GM23338 (cell line): Measurements from ENCODE around the gene ZNF497. TPM values are rescaled to one million over a fixed set of nuclear protein-coding genes. Genes with fewer than 3 reads are reported as not detected.

Source experiments
- ATAC-seq: fragments of 200-7000 bp; cut with Tn5 transposase; 3 replicates; pipeline ENCODE4 v1.9.1; 2020
- DNase-seq: peaks from one replicate; pipeline ENCODE4 v3.0.0-alpha.2; 2015; ENCODE audit warnings: low spot score
- H2AFZ ChIP-seq: fragments of 200-600 bp; sonication (generic); 2 replicates; pipeline ENCODE4 v1.8.0; 2016; ENCODE audit warnings: antibody characterized with exemption, mild to moderate bottlenecking, moderate library complexity
- H3F3A ChIP-seq: fragments of 200-600 bp; sonication (generic); replicated peaks from 2 replicates; pipeline ENCODE4 v1.8.0; 2017; ENCODE audit warnings: antibody characterized with exemption, mixed run types, low read depth
- H3K27ac ChIP-seq: fragments of 200-600 bp; sonication (generic); 2 replicates; pipeline ENCODE4 v1.6.1; 2016; ENCODE audit warnings: low read depth
- H3K27me3 ChIP-seq: fragments of 200-600 bp; sonication (generic); 2 replicates; pipeline ENCODE4 v1.8.0; 2016; ENCODE audit warnings: mild to moderate bottlenecking, mixed run types, moderate library complexity; ENCODE audit not compliant: insufficient read depth
- H3K36me3 ChIP-seq: fragments of 200-600 bp; sonication (generic); 2 replicates; pipeline ENCODE4 v1.8.0; 2016; ENCODE audit warnings: mild to moderate bottlenecking; ENCODE audit not compliant: insufficient read depth
- H3K4me1 ChIP-seq: fragments of 200-600 bp; sonication (generic); 2 replicates; pipeline ENCODE4 v1.8.0; 2016; ENCODE audit warnings: mild to moderate bottlenecking, moderate library complexity; ENCODE audit not compliant: insufficient read depth
- H3K4me2 ChIP-seq: fragments of 200-600 bp; sonication (generic); 2 replicates; pipeline ENCODE4 v1.7.1; 2017; ENCODE audit warnings: mixed run types
- H3K4me3 ChIP-seq: fragments of 200-600 bp; sonication (generic); 2 replicates; pipeline ENCODE4 v1.6.1; 2016; ENCODE audit warnings: mixed run types
- H3K79me2 ChIP-seq: fragments of 200-600 bp; sonication (generic); replicated peaks from 2 replicates; pipeline ENCODE4 v1.8.0; 2017; ENCODE audit warnings: mild to moderate bottlenecking; ENCODE audit not compliant: insufficient read depth
- H3K9me2 ChIP-seq: fragments of 200-600 bp; sonication (generic); 2 replicates; pipeline ENCODE4 v1.8.0; 2017; ENCODE audit not compliant: insufficient read depth
- H4K20me1 ChIP-seq: fragments of 200-600 bp; sonication (generic); replicated peaks from 2 replicates; pipeline ENCODE4 v1.8.0; 2017; ENCODE audit warnings: mild to moderate bottlenecking; ENCODE audit not compliant: insufficient read depth
- H3K27ac Mint-ChIP-seq: 2 replicates; pipeline ENCODE4 v1.8.0; 2020; ENCODE audit warnings: inconsistent platforms, mild to moderate bottlenecking, moderate library complexity, mixed read lengths
- H3K27me3 Mint-ChIP-seq: 3 replicates; pipeline ENCODE4 v1.8.0; 2022; ENCODE audit warnings: low read depth, mild to moderate bottlenecking, moderate library complexity, mixed read lengths, inconsistent platforms; ENCODE audit not compliant: insufficient read depth, poor library complexity
- H3K36me3 Mint-ChIP-seq: 3 replicates; pipeline ENCODE4 v1.8.0; 2021; ENCODE audit warnings: low read depth, mild to moderate bottlenecking, inconsistent platforms, moderate library complexity, mixed read lengths
- H3K4me1 Mint-ChIP-seq: 3 replicates; pipeline ENCODE4 v1.8.0; 2020; ENCODE audit warnings: mild to moderate bottlenecking, inconsistent platforms, mixed read lengths
- H3K4me3 Mint-ChIP-seq: 3 replicates; pipeline ENCODE4 v1.8.0; 2021; ENCODE audit warnings: moderate library complexity, mild to moderate bottlenecking, inconsistent platforms, mixed read lengths
- H3K9me3 Mint-ChIP-seq: 3 replicates; pipeline ENCODE4 v1.8.0; 2020; ENCODE audit warnings: moderate library complexity, mild to moderate bottlenecking, inconsistent platforms, mixed read lengths
- CREB1 ChIP-seq: fragments of 250-450 bp; sonication (Bioruptor Pico); IDR thresholded peaks from 2 replicates; pipeline ENCODE4 v1.5.0; 2020; ENCODE audit warnings: low read depth, mild to moderate bottlenecking, moderate library complexity
- CTCF ChIP-seq, 2 experiments: fragments of 200-600 bp in 1 of 2; sonication (generic) in 1 of 2; conservative IDR thresholded peaks; 2 replicates each; pipeline versions ENCODE4 v1.5.1 to v1.6.1; 2016 to 2017; ENCODE audit warnings: antibody characterized with exemption in 2 of 2, low read depth in 2 of 2, mild to moderate bottlenecking in 2 of 2, moderate library complexity in 1 of 2
- EZH2 ChIP-seq: fragments of 200-600 bp; sonication (generic); IDR thresholded peaks from one replicate; pipeline ENCODE4 v1.8.0; 2017; ENCODE audit warnings: antibody characterized with exemption, mild to moderate bottlenecking, low read depth; ENCODE audit not compliant: unreplicated experiment
- JUNB ChIP-seq: IDR thresholded peaks from one replicate; pipeline ENCODE4 v1.6.1; 2016; ENCODE audit warnings: antibody characterized with exemption; ENCODE audit not compliant: unreplicated experiment
- NANOG ChIP-seq: IDR thresholded peaks from 2 replicates; pipeline ENCODE4 v1.6.1; 2016; ENCODE audit warnings: antibody characterized with exemption, borderline replicate concordance
- STAT1 ChIP-seq: IDR thresholded peaks from one replicate; pipeline ENCODE4 v1.6.1; 2016; ENCODE audit warnings: antibody characterized with exemption; ENCODE audit not compliant: unreplicated experiment
- ZNF114 ChIP-seq: fragments of 250-450 bp; sonication (Bioruptor Pico); IDR thresholded peaks from 2 replicates; pipeline ENCODE4 v1.5.0; 2020; ENCODE audit warnings: mild to moderate bottlenecking, moderate library complexity
- ZNF331 ChIP-seq: fragments of 250-450 bp; sonication (Bioruptor Pico); IDR thresholded peaks from 2 replicates; pipeline ENCODE4 v1.5.0; 2020; ENCODE audit warnings: low read depth, mild to moderate bottlenecking, moderate library complexity
- ZNF462 ChIP-seq: fragments of 250-450 bp; sonication (Bioruptor Pico); IDR thresholded peaks from 2 replicates; pipeline ENCODE4 v1.5.0; 2020; ENCODE audit warnings: mild to moderate bottlenecking, moderate library complexity
- polyA plus RNA-seq: library from polyadenylated mRNA; unstranded; fragments of >200 nt; fragmentation: Nextera tagmentation; extraction: Ambion mirVana; gene quantifications from 2 replicates; pipeline ENCODE4 v1.2.1, GENCODE V29; 2016
- total RNA-seq: library from RNA; depleted of rRNA; stranded (reverse); fragments of >200 nt; shearing (Covaris generic); gene quantifications from 2 replicates; pipeline ENCODE4 v1.2.3, GENCODE V29; 2014

Gene ZNF497
- total and polyA plus RNA-seq, 2 experiments from 2014 or later = 0.44 to 2.0 TPM

GRCh38 chr19:58335630-58336029, 26.9 kb downstream of the ZNF497 start (continued):
- TF ChIP-seq CTCF (conservative IDR thresholded peaks at IDR 0.05; ENCODE audit: low read depth in 2 of 2) (no peak), ZNF331 (no peak), NANOG (no peak)

- no peak overlapping the region for H3K4me3 ChIP-seq
- H3K4me1 ChIP-seq = no peaks in the 10 kb centered on the region
- TF ChIP-seq ZNF114 (CRISPR knock-in tag) (no peak), EZH2 (no peak), ZNF462 (CRISPR knock-in tag) (no peak), JUNB (no peak), CREB1 (CRISPR knock-in tag) (no peak), STAT1 (no peak), CTCF (conservative IDR thresholded peaks at IDR 0.05; ENCODE audit: low read depth in 2 of 2) (no peak)
- H3F3A ChIP-seq = no peaks in the 10 kb centered on the region
- H3K9me3 Mint-ChIP-seq = peaks cover 3% of the 10 kb centered on the region; the same call in 2 of the 3 replicates
- peaks cover 4% of the 10 kb centered on the region; the same call in 1 of the 2 replicates for H4K20me1 ChIP-seq
- H3K27me3 ChIP-seq = no peaks in the 10 kb centered on the region
- H3K27me3 Mint-ChIP-seq = no peaks in the 10 kb centered on the region
- no peak overlapping the region for H3K4me2 ChIP-seq
- no peak for ATAC-seq
- no peaks in the 10 kb centered on the region for H3K36me3 ChIP-seq
- H3K27ac Mint-ChIP-seq = no peak overlapping the region
- H3K4me1 Mint-ChIP-seq = no peaks in the 10 kb centered on the region; the same call in 2 of the 3 replicates
- no peak overlapping the region for H2AFZ ChIP-seq
- no peak overlapping the region for H3K4me3 Mint-ChIP-seq
- H3K27ac ChIP-seq = no peak overlapping the region
- no peaks in the 10 kb centered on the region for H3K9me2 ChIP-seq
- DNase-seq = no peak
- no peaks in the 10 kb centered on the region for H3K79me2 ChIP-seq
- peaks cover 24% of the 10 kb centered on the region for H3K36me3 Mint-ChIP-seq
These were observed 27.8 kb downstream of the ZNF497 start for GRCh38 chr19:58334691-58335249.
